Measurements from ENCODE around the gene RANBP3L. TPM values are rescaled to one million over a fixed set of nuclear protein-coding genes. Genes with fewer than 3 reads are reported as not detected.

Gene RANBP3L
- total and polyA plus RNA-seq, 10 of the 15 experiments (the other 5 are each of a cell fraction or from before 2014, with no cell fraction given): 0.02 to 0.29 (median 0.06) TPM; not detected in 4

- TF ChIP-seq FOS (IDR thresholded peaks at IDR 0.05; ENCODE audit: borderline replicate concordance, extremely low read depth, insufficient read length): no peak
- no peak for TF ChIP-seq CBX5 (IDR thresholded peaks at IDR 0.05; ENCODE audit: low read depth)
- no peak for TF ChIP-seq CBFB (IDR thresholded peaks at IDR 0.05; ENCODE audit: low read depth)
- peak; percentile 72 for TF ChIP-seq NBN (IDR thresholded peaks at IDR 0.05)
- no peak for TF ChIP-seq SUPT20H (IDR thresholded peaks at IDR 0.05; ENCODE audit: borderline replicate concordance, control insufficient read depth, low read depth, low read length)
- TF ChIP-seq SMAD1 (IDR thresholded peaks at IDR 0.05; ENCODE audit: low read depth, partially characterized antibody): no peak
- TF ChIP-seq PAX8 (IDR thresholded peaks at IDR 0.05): no peak
- TF ChIP-seq CHD4 (IDR thresholded peaks at IDR 0.05): no peak
- no peak for TF ChIP-seq E4F1 (IDR thresholded peaks at IDR 0.05; ENCODE audit: borderline replicate concordance, partially characterized antibody)
- no peak for TF ChIP-seq STAT1 (conservative IDR thresholded peaks at IDR 0.05)
- TF ChIP-seq JUND (IDR thresholded peaks at IDR 0.05; ENCODE audit: low read depth, low read length): no peak
- 0 out of 2 replicates have a peak, but pooled peaks have one; percentile 38 for TF ChIP-seq ZNF217 (IDR thresholded peaks at IDR 0.05)
- TF ChIP-seq, protein P1, sequence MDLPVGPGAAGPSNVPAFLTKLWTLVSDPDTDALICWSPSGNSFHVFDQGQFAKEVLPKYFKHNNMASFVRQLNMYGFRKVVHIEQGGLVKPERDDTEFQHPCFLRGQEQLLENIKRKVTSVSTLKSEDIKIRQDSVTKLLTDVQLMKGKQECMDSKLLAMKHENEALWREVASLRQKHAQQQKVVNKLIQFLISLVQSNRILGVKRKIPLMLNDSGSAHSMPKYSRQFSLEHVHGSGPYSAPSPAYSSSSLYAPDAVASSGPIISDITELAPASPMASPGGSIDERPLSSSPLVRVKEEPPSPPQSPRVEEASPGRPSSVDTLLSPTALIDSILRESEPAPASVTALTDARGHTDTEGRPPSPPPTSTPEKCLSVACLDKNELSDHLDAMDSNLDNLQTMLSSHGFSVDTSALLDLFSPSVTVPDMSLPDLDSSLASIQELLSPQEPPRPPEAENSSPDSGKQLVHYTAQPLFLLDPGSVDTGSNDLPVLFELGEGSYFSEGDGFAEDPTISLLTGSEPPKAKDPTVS (IDR thresholded peaks at IDR 0.05; ENCODE audit: low read depth, low read length): no peak
- 0 out of 2 replicates have a peak, but pooled peaks have one; percentile 26 for TF ChIP-seq BCL11A (IDR thresholded peaks at IDR 0.05; ENCODE audit: low read depth, low read length)
- peak; percentile 20 for TF ChIP-seq MXI1 (IDR thresholded peaks at IDR 0.05; ENCODE audit: low read depth, low read length)
- TF ChIP-seq RFX5 (IDR thresholded peaks at IDR 0.05; ENCODE audit: low read depth, low read length): peak; percentile 66; the same call in 1 of the 2 replicates
- 0 out of 3 replicates have a peak, but pooled peaks of 1 of the 2 experiments have one; percentile 57 for TF ChIP-seq EGR1 (IDR thresholded peaks at IDR 0.05; ENCODE audit: borderline replicate concordance in 1 of 2, low read depth in 2 of 2, low read length in 2 of 2)
- no peak for TF ChIP-seq PML (IDR thresholded peaks at IDR 0.05; ENCODE audit: low read length)
- TF ChIP-seq EED (IDR thresholded peaks at IDR 0.05; ENCODE audit: low read depth): peak; percentile 53
- TF ChIP-seq CEBPZ (IDR thresholded peaks at IDR 0.05; ENCODE audit: low read depth, low read length): no peak
- TF ChIP-seq, protein P2, sequence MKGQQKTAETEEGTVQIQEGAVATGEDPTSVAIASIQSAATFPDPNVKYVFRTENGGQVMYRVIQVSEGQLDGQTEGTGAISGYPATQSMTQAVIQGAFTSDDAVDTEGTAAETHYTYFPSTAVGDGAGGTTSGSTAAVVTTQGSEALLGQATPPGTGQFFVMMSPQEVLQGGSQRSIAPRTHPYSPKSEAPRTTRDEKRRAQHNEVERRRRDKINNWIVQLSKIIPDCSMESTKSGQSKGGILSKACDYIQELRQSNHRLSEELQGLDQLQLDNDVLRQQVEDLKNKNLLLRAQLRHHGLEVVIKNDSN (IDR thresholded peaks at IDR 0.05; ENCODE audit: borderline replicate concordance, extremely low read length, insufficient read depth, low read depth, low read length): peak; percentile 66
- no peak for TF ChIP-seq KLF5 (IDR thresholded peaks at IDR 0.05; ENCODE audit: partially characterized antibody)
These were observed 59.8 kb downstream of the RANBP3L start, which contains the start of gene NADK2 (continued) for GRCh38 chr5:36241631-36242533.
